Measurements from ENCODE around the gene RTN3.
"Not testable (repeated sequence)": the region's sequence is repeated elsewhere in the genome, so short reads cannot be mapped to it uniquely, and the experiment has no call there.

The RTN3 gene

DNA sequence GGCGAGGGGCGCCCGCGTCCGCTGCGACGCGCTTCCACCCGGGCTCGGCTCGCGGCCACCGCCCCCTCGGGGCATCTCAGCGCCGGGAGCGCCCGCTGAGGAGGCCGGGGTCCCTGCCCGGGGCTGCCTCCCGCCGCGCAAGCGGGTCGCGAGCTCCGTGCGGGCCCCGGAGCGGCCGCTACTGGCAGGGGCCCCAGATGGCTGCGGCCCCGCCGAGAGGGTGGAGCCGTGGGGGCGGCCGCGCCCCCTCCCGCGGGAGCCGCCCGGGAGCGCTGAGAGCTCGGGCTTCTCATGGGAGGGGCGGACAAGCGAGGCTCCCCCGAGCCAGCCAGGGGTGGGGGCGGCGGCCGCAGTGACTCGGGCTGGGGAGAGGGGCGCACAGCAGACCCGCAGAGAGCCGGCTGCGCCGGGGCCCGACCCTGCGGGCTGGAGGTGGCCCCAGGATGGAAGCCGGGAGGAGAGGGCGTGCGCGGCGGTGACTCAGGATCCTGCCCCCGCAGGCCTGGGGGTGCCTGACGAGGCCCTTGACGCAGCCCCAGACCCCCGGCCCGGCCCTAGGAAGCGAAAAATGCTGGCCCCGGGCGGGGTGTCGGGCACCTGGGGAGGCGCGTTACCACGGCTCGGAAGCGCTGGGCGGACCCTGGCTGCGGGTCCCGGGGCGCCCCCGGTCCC, 87.9 kb downstream of the RTN3 start:
- no peak for DNase-seq (ENCODE audit: low read depth)

- no peak for DNase-seq (ENCODE audit: low read depth)
Measured at GRCh38 chr11:63769714-63770455, 88.6 kb downstream of the RTN3 start.

DNA sequence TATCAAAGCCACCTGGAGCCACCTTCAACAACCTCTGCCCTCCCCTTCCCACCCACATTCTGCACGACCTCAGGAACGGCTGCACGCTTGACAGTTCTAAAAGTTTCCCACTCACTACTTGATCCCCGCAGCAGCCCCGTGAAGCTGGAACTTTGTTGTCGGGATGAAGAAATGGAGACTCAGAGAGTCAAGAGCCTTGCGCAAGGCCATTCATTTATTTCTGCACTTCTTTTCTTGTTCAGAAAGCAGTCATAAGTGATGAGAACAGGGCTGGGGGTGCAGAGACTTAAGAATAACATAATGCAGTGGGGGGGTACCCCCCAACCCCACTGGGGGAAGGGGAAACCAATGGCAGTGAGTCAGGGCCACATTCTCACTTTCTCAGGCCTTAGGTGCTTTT, 89.5 kb downstream of the RTN3 start:
- DNase-seq (ENCODE audit: low read depth) = no peak

- DNase-seq (ENCODE audit: low read depth) = not testable (repeated sequence)
Measured at GRCh38 chr11:63771741-63772318, 90.5 kb downstream of the RTN3 start.

- DNase-seq (ENCODE audit: low read depth) = no peak
Measured at GRCh38 chr11:63775191-63775590, 93.9 kb downstream of the RTN3 start.

GRCh38 chr11:63779039-63779438, 97.7 kb downstream of the RTN3 start:
- DNase-seq (ENCODE audit: low read depth) = no peak

GRCh38 chr11:63782749-63783148, 101.4 kb downstream of the RTN3 start:
- no peak for DNase-seq (ENCODE audit: low read depth)

- DNase-seq (ENCODE audit: low read depth) = no peak
Measured at GRCh38 chr11:63783925-63784592, 102.8 kb downstream of the RTN3 start.

DNA sequence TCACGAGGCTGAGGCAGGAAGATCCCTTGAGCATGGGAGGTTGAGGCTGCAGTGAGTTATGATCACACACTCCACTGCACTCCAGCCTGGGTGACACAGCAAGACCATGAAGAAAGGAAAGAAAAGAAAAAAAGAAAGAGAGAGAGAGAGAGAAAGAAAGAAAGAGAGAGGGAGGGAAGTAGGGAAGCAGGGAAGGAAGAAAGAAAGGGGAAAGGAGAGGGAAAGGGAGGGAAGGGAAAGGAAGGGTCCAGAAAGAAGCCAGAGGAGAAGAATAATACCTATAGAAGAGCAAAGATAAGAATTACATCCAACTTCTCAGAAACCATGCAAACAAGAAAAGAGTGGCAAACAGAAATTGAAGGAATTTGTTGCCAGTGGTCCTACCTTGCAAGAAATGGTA, 104.5 kb downstream of the RTN3 start:
- DNase-seq (ENCODE audit: low read depth) = no peak

DNA sequence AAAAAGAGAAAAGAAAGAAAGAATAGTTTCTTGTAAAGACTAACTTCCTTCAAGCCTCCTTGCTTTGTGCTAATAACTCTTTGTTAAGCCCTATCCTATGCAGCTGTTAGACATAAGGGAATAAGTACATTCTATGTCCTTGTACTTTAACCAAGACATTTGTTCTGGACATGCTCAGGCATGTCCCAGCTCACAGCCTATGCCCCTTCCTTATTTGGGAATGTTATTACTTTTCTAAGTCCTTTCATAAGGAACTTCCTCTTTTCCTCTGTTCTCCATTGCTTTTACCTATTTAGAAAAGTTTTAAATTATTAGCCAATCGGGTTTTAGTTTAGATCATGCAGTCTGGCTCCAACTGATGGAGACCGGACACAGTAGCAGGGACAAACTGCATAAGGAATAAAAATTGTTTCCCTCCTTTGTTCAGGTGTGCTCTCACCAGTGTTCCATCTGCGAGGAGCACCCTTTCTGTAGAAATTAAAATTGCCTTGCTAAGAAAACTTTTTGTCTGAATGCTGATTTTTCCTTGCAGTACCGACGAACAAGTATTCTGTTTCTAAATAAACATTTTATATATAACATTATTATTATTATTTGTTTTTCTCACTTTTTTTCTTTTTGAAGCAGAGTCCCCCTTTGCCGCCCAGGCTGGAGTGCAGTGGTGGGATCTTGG, 110.3 kb downstream of the RTN3 start:
- DNase-seq (ENCODE audit: low read depth) = no peak

DNA sequence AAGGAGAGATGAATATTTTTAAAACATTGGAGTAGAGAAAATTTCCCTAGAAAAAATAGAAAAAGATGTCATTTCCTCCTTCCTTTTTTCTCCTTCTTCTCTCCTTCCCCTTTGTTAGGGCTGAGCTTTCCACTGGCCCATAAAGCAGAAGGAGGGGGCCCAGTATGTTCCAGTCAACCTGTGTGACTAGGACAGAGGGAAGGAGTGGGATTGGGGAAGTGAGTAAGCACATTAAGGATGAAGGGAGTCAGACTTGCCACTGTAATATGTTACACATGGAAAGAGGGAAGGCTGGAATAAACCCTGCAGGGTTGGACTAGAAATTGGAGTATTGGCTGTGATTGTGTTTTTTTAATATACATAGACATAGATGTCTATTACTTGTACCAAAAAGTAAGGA, 111.9 kb downstream of the RTN3 start:
- DNase-seq (ENCODE audit: low read depth) = no peak

DNA sequence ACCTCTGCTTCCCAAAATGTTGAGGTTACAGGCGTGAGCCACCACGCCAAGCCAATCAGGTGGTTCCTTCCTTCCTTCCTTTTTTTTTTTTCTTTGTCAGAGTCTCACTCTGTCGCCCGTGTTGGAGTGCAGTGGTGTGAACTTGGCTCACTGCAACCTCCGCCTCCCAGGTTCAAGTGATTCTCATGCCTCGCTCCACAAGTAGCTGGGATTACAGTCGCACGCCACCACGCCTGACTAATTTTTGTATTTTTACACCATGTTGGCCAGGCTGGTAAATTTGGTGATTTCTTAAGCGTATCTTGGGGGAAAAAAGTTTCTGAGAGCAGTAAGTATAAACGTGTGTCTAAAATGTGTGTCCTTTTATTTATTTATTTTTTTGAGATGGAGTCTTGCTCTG, 113.8 kb downstream of the RTN3 start:
- DNase-seq (ENCODE audit: low read depth) = no peak

- no peak for DNase-seq (ENCODE audit: low read depth)
Measured at GRCh38 chr11:63800921-63801320, 119.6 kb downstream of the RTN3 start.

GRCh38 chr11:63802637-63803414, 121.5 kb downstream of the RTN3 start:
- DNase-seq (ENCODE audit: low read depth) = peak; percentile 45

GRCh38 chr11:63804259-63804658, 123.0 kb downstream of the RTN3 start:
- no peak for DNase-seq (ENCODE audit: low read depth)

DNA sequence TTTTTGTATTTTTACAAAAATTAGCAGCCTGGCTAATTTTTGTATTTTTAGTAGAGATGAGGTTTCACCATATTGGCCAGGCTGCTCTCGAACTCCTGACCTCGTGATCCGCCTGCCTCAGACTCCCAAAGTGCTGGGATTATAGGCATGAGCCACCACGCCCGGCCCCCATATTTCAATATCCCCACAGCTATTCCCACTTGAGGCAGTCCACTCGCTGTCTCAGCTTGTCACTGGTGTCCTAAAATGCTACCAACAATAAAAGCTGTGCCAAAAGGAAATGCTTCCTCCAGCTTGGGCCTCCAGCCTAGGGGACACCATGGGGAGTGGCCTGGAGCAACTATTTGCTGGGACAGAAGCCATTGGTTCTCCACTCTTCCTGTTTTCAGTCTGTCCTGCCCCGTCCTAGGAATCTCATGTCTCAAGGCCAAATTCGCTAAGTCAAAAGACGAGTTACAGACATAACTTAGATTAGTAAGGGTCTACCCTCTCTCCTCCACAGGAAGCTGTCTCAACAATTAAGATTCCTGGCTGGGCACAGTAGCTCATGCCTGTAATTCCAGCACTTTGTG, 124.6 kb downstream of the RTN3 start:
- no peak for DNase-seq (ENCODE audit: low read depth)
